ENCODE data around the gene AGAP1. TPM values are rescaled to one million over a fixed set of nuclear protein-coding genes. Genes with fewer than 3 reads are reported as not detected.

AGAP1 gene
- total and polyA plus RNA-seq, 7 donors, result 4.2 to 21.6 (median 16.6) TPM

DNA sequence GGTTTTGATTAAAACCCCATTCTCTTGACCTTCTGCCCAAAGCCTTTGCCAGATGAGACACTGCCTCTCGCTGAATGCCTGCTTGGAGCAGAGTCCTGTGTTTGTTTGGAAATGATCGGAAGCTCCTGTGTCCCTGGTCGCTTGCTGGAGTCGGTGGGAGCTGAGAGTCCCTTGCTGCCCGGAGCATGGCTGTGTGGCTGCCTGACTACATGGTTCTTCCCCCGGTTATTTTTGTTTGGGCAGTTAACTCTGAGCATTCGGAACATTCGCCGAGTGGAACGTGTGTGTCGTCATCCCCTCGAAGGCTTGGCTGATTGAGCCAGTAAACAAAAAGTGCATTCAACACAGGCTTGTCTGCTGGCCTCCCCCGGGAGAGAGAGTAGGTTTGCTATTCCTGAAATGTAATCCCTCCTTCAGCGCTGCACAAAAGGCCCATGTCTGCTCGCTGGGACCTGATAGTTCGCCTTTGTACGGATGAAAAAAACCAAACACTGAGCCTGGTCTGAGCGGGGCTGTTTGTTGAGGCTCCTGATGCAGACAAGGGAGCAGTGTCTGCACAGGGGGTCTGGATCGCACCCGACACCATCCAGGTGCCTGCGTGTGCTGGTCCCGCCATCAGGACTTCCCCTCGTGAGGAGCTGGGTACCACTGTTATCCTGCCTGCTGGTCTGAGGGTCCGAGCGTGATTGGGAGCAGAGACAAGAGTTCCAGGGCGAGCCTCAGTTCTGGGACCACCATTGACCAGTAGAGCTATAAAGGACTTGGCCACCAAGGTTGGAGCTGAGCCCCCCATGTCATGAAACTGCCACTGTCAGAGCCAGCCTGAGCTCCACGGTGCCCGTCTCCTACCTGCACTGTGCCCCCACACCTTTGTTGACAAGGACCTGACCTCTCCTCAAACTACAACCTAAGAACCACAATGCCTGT, 83.8 kb downstream of the AGAP1 start:
- Histone ChIP-seq H3K4me1 (peaks cover 28% of the 10 kb centered on the region), H3K36me3 (ENCODE audit: insufficient read depth in 1 of 2, low read depth in 1 of 2) (no peaks in the 10 kb centered on the region), H3K4me3 (peak overlapping the region; percentile 53), H3K27me3 (ENCODE audit: insufficient read depth in 3 of 3, low read length in 2 of 3) (no peaks in the 10 kb centered on the region), H3K27ac (peak overlapping the region; percentile 57), H3K9me3 (no peaks in the 10 kb centered on the region)
- DNase-seq (peak in 1 of 2 donors; percentile 29), ATAC-seq (peak; percentile 80 to 94 (median 83))
- intact Hi-C loops (cut with DNase I), result no loop called here
- TF ChIP-seq, protein P1, sequence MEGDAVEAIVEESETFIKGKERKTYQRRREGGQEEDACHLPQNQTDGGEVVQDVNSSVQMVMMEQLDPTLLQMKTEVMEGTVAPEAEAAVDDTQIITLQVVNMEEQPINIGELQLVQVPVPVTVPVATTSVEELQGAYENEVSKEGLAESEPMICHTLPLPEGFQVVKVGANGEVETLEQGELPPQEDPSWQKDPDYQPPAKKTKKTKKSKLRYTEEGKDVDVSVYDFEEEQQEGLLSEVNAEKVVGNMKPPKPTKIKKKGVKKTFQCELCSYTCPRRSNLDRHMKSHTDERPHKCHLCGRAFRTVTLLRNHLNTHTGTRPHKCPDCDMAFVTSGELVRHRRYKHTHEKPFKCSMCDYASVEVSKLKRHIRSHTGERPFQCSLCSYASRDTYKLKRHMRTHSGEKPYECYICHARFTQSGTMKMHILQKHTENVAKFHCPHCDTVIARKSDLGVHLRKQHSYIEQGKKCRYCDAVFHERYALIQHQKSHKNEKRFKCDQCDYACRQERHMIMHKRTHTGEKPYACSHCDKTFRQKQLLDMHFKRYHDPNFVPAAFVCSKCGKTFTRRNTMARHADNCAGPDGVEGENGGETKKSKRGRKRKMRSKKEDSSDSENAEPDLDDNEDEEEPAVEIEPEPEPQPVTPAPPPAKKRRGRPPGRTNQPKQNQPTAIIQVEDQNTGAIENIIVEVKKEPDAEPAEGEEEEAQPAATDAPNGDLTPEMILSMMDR (IDR thresholded peaks at IDR 0.05), result no peak
- 39 to 47% (median 42%) methylated on average over 28 of the region's 28 CpGs for WGBS, 3 donors

DNA sequence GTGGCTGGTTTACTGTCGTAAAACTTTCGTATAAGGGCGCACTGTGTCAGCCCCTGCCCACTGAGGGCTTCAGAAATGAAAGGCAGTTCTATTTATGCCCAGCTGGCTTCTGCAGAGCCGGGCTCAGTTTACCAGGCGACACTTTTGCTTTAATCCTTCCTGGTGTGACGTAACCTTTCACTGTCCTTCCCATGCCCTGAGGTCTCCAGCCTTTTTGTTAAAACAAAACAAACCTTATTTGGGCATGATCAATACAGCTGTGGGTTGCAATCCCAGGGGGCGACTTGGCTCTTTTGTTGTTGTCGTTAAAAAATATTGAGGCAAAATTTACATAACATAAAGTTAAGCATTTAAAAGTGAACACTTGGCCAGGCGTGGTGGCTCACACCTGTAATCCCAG, 85.3 kb downstream of the AGAP1 start:
- TF ChIP-seq, protein P1 (IDR thresholded peaks at IDR 0.05), result no peak
- 72 to 83% (median 81%) methylated on average over 9 of the region's 9 CpGs for WGBS, 3 donors
- intact Hi-C loops (cut with DNase I), result no loop called here

DNA sequence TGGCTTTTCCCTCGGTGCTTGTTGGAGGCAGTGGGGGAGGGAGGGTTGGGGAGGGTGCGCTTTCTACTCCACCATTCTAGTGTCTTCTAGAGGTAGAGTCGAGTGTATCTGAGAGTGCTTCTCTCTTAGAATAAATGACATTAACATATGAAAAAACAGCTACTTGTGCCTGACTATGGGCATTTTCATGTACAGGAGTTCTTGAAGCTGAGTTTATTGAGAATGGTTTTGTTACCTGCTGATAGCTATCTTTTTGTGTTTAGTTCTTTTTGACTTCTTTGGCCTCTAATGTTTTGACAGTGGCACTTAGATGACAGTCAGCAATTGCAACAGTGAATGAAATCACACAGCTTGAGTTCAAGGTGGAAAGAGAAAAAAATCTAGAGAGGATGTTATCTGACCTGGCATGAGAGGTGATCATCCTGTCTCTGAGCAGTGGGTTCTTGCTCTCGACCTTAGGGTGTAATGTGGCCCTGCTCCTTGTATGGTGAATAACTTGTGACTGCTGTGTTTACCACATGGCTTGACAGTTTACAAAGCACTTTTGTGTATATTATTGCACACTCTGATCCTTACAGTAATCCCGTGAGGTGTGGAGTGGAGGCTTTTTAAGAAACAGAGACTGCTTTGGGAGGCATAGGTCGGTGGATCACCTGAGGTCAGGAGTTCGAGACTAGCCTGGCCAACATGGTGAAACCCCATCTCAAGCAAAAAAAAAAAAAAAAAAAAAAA, 86.7 kb downstream of the AGAP1 start:
- no peaks in the 10 kb centered on the region for H3K9me3 ChIP-seq
- TF ChIP-seq, protein P1 (IDR thresholded peaks at IDR 0.05), result no peak
- H3K4me1 ChIP-seq, result peaks cover 23% of the 10 kb centered on the region
- H3K4me3 ChIP-seq, result no peak overlapping the region
- no peak for ATAC-seq
- intact Hi-C loops (cut with DNase I), result no loop called here
- H3K27ac ChIP-seq, result no peak overlapping the region
- no peaks in the 10 kb centered on the region for H3K36me3 ChIP-seq (ENCODE audit: insufficient read depth in 1 of 2, low read depth in 1 of 2)
- DNase-seq, result no peak
- H3K27me3 ChIP-seq (ENCODE audit: insufficient read depth in 3 of 3, low read length in 2 of 3), result no peaks in the 10 kb centered on the region
- WGBS, 3 donors, result 84 to 86% (median 86%) methylated on average over 7 of the region's 7 CpGs

More for the DNA sequence above, 85.3 kb downstream of the AGAP1 start:
- no peaks in the 10 kb centered on the region for H3K27me3 ChIP-seq (ENCODE audit: insufficient read depth in 3 of 3, low read length in 2 of 3)
- no peak overlapping the region for H3K4me3 ChIP-seq
- H3K4me1 ChIP-seq, result peaks cover 23% of the 10 kb centered on the region
- no peaks in the 10 kb centered on the region for H3K36me3 ChIP-seq (ENCODE audit: insufficient read depth in 1 of 2, low read depth in 1 of 2)
- H3K27ac ChIP-seq, result no peak overlapping the region
- DNase-seq, result no peak
- ATAC-seq, result no peak
- H3K9me3 ChIP-seq, result no peaks in the 10 kb centered on the region

DNA sequence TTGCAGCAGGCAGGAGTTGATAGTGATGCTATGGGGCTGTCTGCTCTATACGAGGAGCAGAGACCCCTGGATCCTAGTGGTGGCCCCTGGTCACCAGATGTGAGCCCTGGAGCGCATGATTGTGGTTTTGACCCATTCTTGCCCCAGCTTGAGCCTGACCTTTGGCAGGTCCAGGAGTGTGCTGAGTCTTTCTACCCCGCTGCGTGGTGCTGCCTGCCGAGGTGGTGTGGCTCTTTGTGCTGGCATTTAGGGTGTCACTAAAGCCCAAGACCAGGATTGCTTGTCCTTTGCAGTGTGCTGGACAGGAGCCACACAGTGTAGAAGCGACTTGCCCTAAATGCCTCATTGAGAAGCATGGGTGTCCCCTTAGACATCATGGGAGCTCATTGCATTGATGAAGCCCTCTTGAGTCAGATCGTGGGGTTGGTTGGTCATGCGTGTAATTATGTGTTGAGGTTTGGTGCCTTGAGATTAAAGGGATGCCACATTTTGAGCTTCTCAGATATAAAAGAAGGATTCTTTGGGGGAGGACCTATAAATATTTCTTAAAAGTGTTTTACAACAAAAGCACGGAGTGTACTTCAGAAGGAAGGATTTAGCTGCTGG, 88.3 kb downstream of the AGAP1 start:
- DNase-seq (no peak), ATAC-seq (no peak)
- Histone ChIP-seq H3K36me3 (ENCODE audit: insufficient read depth in 1 of 2, low read depth in 1 of 2) (no peaks in the 10 kb centered on the region), H3K27ac (no peak overlapping the region), H3K4me1 (peaks cover 8% of the 10 kb centered on the region), H3K4me3 (no peak overlapping the region), H3K27me3 (ENCODE audit: insufficient read depth in 3 of 3, low read length in 2 of 3) (no peaks in the 10 kb centered on the region), H3K9me3 (no peaks in the 10 kb centered on the region)
- WGBS, 3 donors, result 85 to 91% (median 86%) methylated on average over 9 of the region's 9 CpGs
- TF ChIP-seq, protein P1 (IDR thresholded peaks at IDR 0.05), result no peak
- intact Hi-C loops (cut with DNase I), result no loop called here
